PFSK-1 (cell line): ENCODE measurements around the gene FRMD4A.

Source experiments
- FOXP2 ChIP-seq: optimal IDR thresholded peaks from 2 replicates; pipeline ENCODE3; 2011; ENCODE audit warnings: borderline replicate concordance, control low read depth, inconsistent platforms; ENCODE audit not compliant: insufficient read depth; ENCODE audit errors: extremely low read length, extremely low read depth
- POLR2AphosphoS5 ChIP-seq: IDR thresholded peaks from 2 replicates; pipeline ENCODE4 v1.6.1; 2012; ENCODE audit warnings: low read depth, mild to moderate bottlenecking, control low read depth, low read length, moderate library complexity
- TAF1 ChIP-seq: IDR thresholded peaks from 2 replicates; pipeline ENCODE4 v1.6.1; 2012; ENCODE audit warnings: low read length, control low read depth, borderline replicate concordance; ENCODE audit not compliant: insufficient read depth
- TF ChIP-seq, protein P1 (sequence below), 2 experiments: IDR thresholded peaks; 2 replicates each; pipeline versions ENCODE4 v1.6.1 to v1.8.0; 2011 to 2012; ENCODE audit warnings: low read depth in 2 of 2, low read length in 2 of 2, control low read depth in 1 of 2, inconsistent platforms in 1 of 2, mild to moderate bottlenecking in 1 of 2, moderate library complexity in 1 of 2; ENCODE audit not compliant: insufficient read depth in 1 of 2

- peak; percentile 50; the same call in 1 of the 2 replicates for TF ChIP-seq TAF1
- TF ChIP-seq POLR2AphosphoS5 = peak; percentile 34
- TF ChIP-seq FOXP2 = no peak
- TF ChIP-seq, protein P1, sequence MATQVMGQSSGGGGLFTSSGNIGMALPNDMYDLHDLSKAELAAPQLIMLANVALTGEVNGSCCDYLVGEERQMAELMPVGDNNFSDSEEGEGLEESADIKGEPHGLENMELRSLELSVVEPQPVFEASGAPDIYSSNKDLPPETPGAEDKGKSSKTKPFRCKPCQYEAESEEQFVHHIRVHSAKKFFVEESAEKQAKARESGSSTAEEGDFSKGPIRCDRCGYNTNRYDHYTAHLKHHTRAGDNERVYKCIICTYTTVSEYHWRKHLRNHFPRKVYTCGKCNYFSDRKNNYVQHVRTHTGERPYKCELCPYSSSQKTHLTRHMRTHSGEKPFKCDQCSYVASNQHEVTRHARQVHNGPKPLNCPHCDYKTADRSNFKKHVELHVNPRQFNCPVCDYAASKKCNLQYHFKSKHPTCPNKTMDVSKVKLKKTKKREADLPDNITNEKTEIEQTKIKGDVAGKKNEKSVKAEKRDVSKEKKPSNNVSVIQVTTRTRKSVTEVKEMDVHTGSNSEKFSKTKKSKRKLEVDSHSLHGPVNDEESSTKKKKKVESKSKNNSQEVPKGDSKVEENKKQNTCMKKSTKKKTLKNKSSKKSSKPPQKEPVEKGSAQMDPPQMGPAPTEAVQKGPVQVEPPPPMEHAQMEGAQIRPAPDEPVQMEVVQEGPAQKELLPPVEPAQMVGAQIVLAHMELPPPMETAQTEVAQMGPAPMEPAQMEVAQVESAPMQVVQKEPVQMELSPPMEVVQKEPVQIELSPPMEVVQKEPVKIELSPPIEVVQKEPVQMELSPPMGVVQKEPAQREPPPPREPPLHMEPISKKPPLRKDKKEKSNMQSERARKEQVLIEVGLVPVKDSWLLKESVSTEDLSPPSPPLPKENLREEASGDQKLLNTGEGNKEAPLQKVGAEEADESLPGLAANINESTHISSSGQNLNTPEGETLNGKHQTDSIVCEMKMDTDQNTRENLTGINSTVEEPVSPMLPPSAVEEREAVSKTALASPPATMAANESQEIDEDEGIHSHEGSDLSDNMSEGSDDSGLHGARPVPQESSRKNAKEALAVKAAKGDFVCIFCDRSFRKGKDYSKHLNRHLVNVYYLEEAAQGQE (IDR thresholded peaks at IDR 0.05; ENCODE audit: insufficient read depth in 1 of 2, low read depth in 2 of 2, low read length in 2 of 2) = no peak
Observed at GRCh38 chr10:14163377-14164086, 167.2 kb downstream of the FRMD4A start.
